ENCODE data around the gene MBTPS1. TPM values are rescaled to one million over a fixed set of nuclear protein-coding genes. Genes with fewer than 3 reads are reported as not detected.

Gene MBTPS1
- total and polyA plus RNA-seq, 9 donors = 73.8 to 122 (median 90.3) TPM

DNA sequence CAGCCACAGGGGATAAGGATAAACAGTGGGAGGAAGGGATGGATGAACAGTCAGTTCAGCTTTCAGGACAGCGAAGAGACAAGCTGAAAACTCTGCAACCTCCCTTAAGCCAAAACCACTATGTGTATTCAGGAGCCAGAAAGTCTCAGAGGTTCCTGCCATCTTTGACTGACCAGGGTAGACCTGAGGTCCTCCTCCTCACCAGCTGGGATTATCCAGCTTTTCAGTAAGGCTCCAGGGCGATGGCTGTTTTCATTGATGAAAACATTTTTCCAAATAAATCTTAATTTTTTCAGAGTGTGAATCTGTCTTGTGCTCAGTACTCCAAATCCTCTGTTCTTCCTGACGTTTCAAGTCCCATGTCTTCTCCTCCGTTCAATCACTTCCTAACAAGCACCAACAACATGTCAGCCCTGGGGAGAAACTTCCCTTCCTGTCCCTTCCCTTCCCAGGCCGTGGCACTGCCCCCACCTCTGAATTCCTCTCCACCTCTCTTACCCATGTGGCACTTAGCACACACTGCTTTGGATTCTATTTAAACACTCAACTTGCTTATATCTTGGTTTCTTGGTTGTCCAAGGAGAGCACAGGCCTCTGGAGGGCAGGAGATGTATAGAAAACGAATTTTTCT, 23.0 kb upstream of the MBTPS1 start:
- Histone ChIP-seq H3K4me1 (ENCODE audit: insufficient read depth) (peaks cover 5% of the 10 kb centered on the region), H3K27ac (no peak overlapping the region), H3K4me3 (no peak overlapping the region), H3K27me3 (no peaks in the 10 kb centered on the region), H3K9me3 (no peaks in the 10 kb centered on the region), H3K36me3 (no peaks in the 10 kb centered on the region)
- WGBS, 3 donors = 77 to 79% (median 79%) methylated on average over 6 of the region's 6 CpGs
- intact Hi-C loops (cut with DNase I) = no loop called here
- DNase-seq = no peak
- TF ChIP-seq EP300 (IDR thresholded peaks at IDR 0.05) = no peak
- no peak for TF ChIP-seq POLR2A (IDR thresholded peaks at IDR 0.05)
- TF ChIP-seq CTCF (IDR thresholded peaks at IDR 0.05) = no peak

DNA sequence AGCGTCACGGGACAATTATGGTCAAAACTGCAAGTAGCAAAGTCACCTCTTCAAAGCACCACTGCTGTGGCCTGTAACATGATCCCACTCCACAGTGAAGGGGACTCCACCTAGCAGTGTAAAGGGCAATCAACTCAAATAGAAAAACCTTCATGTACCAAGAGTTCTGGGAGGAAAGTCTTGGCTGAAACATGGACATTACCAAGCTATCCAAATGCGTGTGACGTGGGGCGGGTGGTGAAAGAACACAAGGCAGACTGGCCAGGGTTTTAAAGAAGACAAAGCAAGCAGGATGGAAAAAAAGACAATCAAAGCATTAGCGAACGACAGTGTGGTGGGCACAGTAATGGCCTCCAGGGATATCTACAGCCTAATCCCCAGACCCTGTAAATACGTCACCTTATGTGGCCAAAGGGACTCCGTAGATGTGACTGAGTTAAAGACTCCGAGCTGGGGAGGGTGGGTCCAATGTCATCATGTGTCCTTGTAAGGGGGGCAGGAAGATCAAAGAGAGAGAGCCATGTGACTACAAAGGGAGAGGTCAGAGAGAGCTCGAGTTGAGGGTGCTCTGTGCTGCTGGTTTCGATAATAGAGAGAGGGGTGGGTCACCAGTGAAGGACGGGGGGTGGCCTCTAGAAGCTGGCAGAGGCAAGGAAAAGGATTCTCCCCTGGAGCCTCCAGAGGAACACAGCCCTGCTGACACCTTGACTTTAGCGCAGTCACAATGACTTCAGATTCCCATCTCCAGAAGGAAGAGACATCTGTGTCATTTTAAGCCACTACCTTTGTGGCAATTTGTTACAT, 22.3 kb upstream of the MBTPS1 start:
- intact Hi-C loops (cut with DNase I) = no loop called here
- Histone ChIP-seq H3K4me3 (no peak overlapping the region), H3K27ac (no peak overlapping the region), H3K27me3 (no peaks in the 10 kb centered on the region), H3K4me1 (ENCODE audit: insufficient read depth) (peaks cover 5% of the 10 kb centered on the region), H3K36me3 (no peaks in the 10 kb centered on the region), H3K9me3 (no peaks in the 10 kb centered on the region)
- 69 to 72% (median 69%) methylated on average over 14 of the region's 14 CpGs for WGBS, 3 donors
- TF ChIP-seq CTCF (IDR thresholded peaks at IDR 0.05) = no peak
- no peak for TF ChIP-seq POLR2A (IDR thresholded peaks at IDR 0.05)
- no peak for TF ChIP-seq EP300 (IDR thresholded peaks at IDR 0.05)
- no peak for DNase-seq

- intact Hi-C loops (cut with DNase I) = no loop called here
- TF ChIP-seq POLR2A (IDR thresholded peaks at IDR 0.05) (no peak), EP300 (IDR thresholded peaks at IDR 0.05) (no peak), CTCF (IDR thresholded peaks at IDR 0.05) (no peak)
- H3K9me3 ChIP-seq = no peaks in the 10 kb centered on the region
- H3K4me3 ChIP-seq = no peak overlapping the region
- H3K4me1 ChIP-seq (ENCODE audit: insufficient read depth) = peaks cover 2% of the 10 kb centered on the region
- H3K27ac ChIP-seq = no peak overlapping the region
- H3K27me3 ChIP-seq = no peaks in the 10 kb centered on the region
- 39 to 57% (median 41%) methylated on average over 2 of the region's 2 CpGs for WGBS, 3 donors
- DNase-seq = no peak
- no peaks in the 10 kb centered on the region for H3K36me3 ChIP-seq
These were observed 21.7 kb upstream of the MBTPS1 start for GRCh38 chr16:84138500-84138823.

DNA sequence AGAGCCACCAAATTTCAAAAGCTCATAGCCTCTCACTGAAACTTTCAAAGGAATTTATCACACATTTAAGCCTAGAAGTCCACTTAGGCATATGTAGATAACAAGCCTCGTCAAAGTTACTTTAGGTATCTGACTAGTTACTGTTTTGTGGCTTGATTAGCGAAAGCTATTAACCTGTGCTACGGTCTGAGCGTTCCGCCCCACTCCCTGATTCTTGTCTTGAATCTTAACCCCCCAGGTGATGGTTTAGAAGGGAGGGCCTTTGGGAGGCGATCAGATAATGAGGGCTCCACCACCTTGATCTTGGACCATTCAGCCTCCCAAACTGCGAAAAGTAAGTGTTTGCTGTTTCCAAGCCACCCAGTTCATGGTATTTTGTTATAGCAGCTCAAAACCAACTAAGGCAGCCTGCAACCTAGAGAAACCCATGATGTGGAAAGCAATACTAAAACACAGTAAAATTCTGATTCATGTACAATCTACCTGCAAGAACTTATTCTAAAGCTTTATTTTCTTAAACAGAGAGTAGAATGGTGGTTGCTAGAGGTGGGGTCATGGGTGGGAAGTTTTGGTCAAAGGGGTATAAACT, 21.1 kb upstream of the MBTPS1 start:
- Histone ChIP-seq H3K4me1 (ENCODE audit: insufficient read depth) (peaks cover 2% of the 10 kb centered on the region), H3K9me3 (no peaks in the 10 kb centered on the region), H3K27me3 (no peaks in the 10 kb centered on the region), H3K4me3 (no peak overlapping the region), H3K36me3 (no peaks in the 10 kb centered on the region), H3K27ac (no peak overlapping the region)
- WGBS, 3 donors = 91 to 96% (median 94%) methylated on average over 7 of the region's 7 CpGs
- TF ChIP-seq POLR2A (IDR thresholded peaks at IDR 0.05) (no peak), EP300 (IDR thresholded peaks at IDR 0.05) (no peak), CTCF (IDR thresholded peaks at IDR 0.05) (no peak)
- intact Hi-C loops (cut with DNase I) = no loop called here
- DNase-seq = no peak

All from ovary (tissue), 9 donors.